HepG2 (cell line): Measurements from ENCODE around the gene GGA1. TPM values are rescaled to one million over a fixed set of nuclear protein-coding genes. Genes with fewer than 3 reads are reported as not detected.

Experiments used
- CENPBD1 ChIP-seq: sonication (generic); formaldehyde crosslinking; IDR thresholded peaks from 2 replicates; pipeline ENCODE4 v1.8.0; 2022; ENCODE audit warnings: missing genetic modification reagents, low read depth, mild to moderate bottlenecking, borderline replicate concordance
- CENPX ChIP-seq: sonication (generic); formaldehyde crosslinking; IDR thresholded peaks from 2 replicates; pipeline ENCODE4 v1.9.0; 2021; ENCODE audit warnings: mild to moderate bottlenecking, missing genetic modification reagents, moderate library complexity
- ELF1 ChIP-seq: sonication (generic); formaldehyde crosslinking; IDR thresholded peaks from 2 replicates; pipeline ENCODE4 v1.4.0; 2020; ENCODE audit warnings: missing genetic modification reagents
- ELF3 ChIP-seq: IDR thresholded peaks from 2 replicates; pipeline ENCODE4 v1.6.1; 2016; ENCODE audit warnings: missing genetic modification reagents, missing compliant biosample characterization
- GTF2F1 ChIP-seq: fragments of 150-350 bp; IDR thresholded peaks from 2 replicates; pipeline ENCODE4 v1.6.1; 2014; ENCODE audit warnings: low read length
- HIC2 ChIP-seq: sonication (generic); formaldehyde crosslinking; IDR thresholded peaks from 2 replicates; pipeline ENCODE4 v1.9.0; 2022; ENCODE audit warnings: low read depth, missing genetic modification reagents
- IRF2 ChIP-seq: IDR thresholded peaks from 2 replicates; pipeline ENCODE4 v1.6.1; 2018; ENCODE audit warnings: missing genetic modification reagents, missing compliant biosample characterization
- KDM2A ChIP-seq: sonication (generic); formaldehyde crosslinking; IDR thresholded peaks from 2 replicates; pipeline ENCODE4 v1.4.0; 2020; ENCODE audit warnings: low read depth, missing genetic modification reagents, borderline replicate concordance
- NR0B2 ChIP-seq: sonication (generic); formaldehyde crosslinking; IDR thresholded peaks from 2 replicates; pipeline ENCODE4 v1.4.0; 2020; ENCODE audit warnings: mild to moderate bottlenecking, missing genetic modification reagents
- NR3C1 ChIP-seq: sonication (generic); formaldehyde crosslinking; IDR thresholded peaks from 2 replicates; pipeline ENCODE4 v1.4.0; 2020; ENCODE audit warnings: missing genetic modification reagents
- RAD51 ChIP-seq: fragments of 450-650 bp; IDR thresholded peaks from 2 replicates; pipeline ENCODE4 v1.6.1; 2016; ENCODE audit warnings: borderline replicate concordance
- SIX4 ChIP-seq: sonication (generic); formaldehyde crosslinking; IDR thresholded peaks from 2 replicates; pipeline ENCODE4 v1.4.0; 2020; ENCODE audit warnings: missing genetic modification reagents
- TOPORS ChIP-seq: sonication (generic); formaldehyde crosslinking; IDR thresholded peaks from 2 replicates; pipeline ENCODE4 v1.8.0; 2023; ENCODE audit warnings: mild to moderate bottlenecking, missing genetic modification reagents
- U2AF2 ChIP-seq: fragments of 200-400 bp; formaldehyde crosslinking; IDR thresholded peaks from 2 replicates; pipeline ENCODE4 v1.6.1; 2017; ENCODE audit warnings: low read depth, mild to moderate bottlenecking, low read length
- YY1 ChIP-seq: IDR thresholded peaks from 2 replicates; pipeline ENCODE4 v1.6.1; 2011; ENCODE audit warnings: low read length, low read depth, moderate library complexity, mild to moderate bottlenecking; ENCODE audit not compliant: insufficient read depth, insufficient replicate concordance
- ZNF276 ChIP-seq: sonication (generic); formaldehyde crosslinking; IDR thresholded peaks from 2 replicates; pipeline ENCODE4 v1.4.0; 2020; ENCODE audit warnings: mild to moderate bottlenecking, low read depth, missing genetic modification reagents
- ZNF333 ChIP-seq: sonication (generic); formaldehyde crosslinking; IDR thresholded peaks from 2 replicates; pipeline ENCODE4 v1.4.0; 2020; ENCODE audit warnings: mild to moderate bottlenecking, missing genetic modification reagents, borderline replicate concordance
- ZNF512B ChIP-seq: sonication (generic); formaldehyde crosslinking; IDR thresholded peaks from 2 replicates; pipeline ENCODE4 v1.5.1; 2020; ENCODE audit warnings: missing genetic modification reagents, mild to moderate bottlenecking, borderline replicate concordance
- ZNF552 ChIP-seq: sonication (generic); formaldehyde crosslinking; IDR thresholded peaks from 2 replicates; pipeline ENCODE4 v1.9.0; 2022; ENCODE audit warnings: missing genetic modification reagents, mild to moderate bottlenecking, borderline replicate concordance
- ZNF562 ChIP-seq: sonication (generic); formaldehyde crosslinking; IDR thresholded peaks from 2 replicates; pipeline ENCODE4 v1.8.0; 2022; ENCODE audit warnings: missing genetic modification reagents, borderline replicate concordance
- ZNF580 ChIP-seq: IDR thresholded peaks from 2 replicates; pipeline ENCODE4 v1.6.1; 2016; ENCODE audit warnings: low read depth, borderline replicate concordance
- ZNF644 ChIP-seq: IDR thresholded peaks from 2 replicates; pipeline ENCODE4 v1.6.1; 2016; ENCODE audit warnings: low read depth
- polyA plus RNA-seq, 8 experiments: library from polyadenylated mRNA; depleted of rRNA in 3 of 8; stranded (reverse) in 7 of 8; unstranded in 1 of 8; fragments of >200 nt; fragmentation: Illumina TruSeq in 4 of 8; extraction: Trizol in 4 of 8; gene quantifications; 2 replicates each; pipeline versions ENCODE4 v1.2.1 to v1.2.3, GENCODE V29; 2011 to 2016; ENCODE audit warnings: low read depth in 4 of 8, missing spikeins in 1 of 8, mixed read lengths in 1 of 8; ENCODE audit not compliant: insufficient read depth in 1 of 8
- total RNA-seq, 5 experiments: library from RNA; depleted of rRNA; stranded (reverse); fragments of >200 nt; fragmentation: Illumina TruSeq; extraction: Trizol; gene quantifications; 2 replicates each; pipeline ENCODE4 v1.2.3, GENCODE V29; 2016; ENCODE audit warnings: low read depth in 1 of 5

GGA1 gene
- total and polyA plus RNA-seq, 2 of the 13 experiments (the other 11 are each of a cell fraction or from before 2014, with no cell fraction given) = 29.1 to 87.2 TPM

DNA sequence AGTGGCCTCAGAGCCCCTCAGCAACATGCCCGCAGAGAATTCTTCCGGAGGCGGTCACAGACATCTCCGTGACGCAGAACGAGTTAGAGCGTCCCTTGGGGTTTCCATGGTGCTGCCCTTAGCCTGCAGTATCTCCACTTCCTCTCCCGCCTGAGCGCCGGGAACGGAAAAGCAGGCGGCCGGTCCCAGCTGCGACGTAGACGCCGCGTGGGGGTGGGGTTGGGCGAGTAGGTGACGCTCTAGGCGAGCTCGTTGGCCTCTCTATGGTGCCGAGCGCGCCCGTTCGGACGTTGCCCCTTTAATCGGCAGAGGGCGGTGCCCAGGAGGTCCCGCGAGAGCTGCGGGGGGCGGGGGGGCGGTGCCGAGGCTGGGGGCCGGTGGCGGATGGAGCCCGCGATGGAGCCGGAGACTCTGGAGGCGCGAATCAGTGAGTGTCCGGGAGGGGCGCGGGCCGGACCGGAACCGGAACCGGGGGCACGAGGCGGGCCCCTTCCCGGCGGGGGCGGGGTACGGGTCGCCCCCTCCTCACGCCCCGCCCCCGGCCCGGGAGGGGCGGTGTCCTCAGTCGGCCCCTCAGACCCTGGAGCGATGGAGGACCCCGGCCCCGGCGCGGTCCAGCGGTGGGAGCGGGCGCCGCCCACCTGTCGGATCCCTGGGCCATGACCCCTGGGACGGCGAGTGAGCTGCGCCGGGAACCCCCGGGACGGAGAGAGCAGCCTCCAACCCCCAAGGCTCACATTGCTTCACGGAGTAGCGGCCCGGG lies at the start of gene GGA1 (continued):
- TF ChIP-seq CENPBD1 (CRISPR knock-in tag) = no peak
- TF ChIP-seq KDM2A (CRISPR knock-in tag) = peak; percentile 80
- TF ChIP-seq ZNF580 (CRISPR knock-in tag) = peak; percentile 83; the same call in 1 of the 2 replicates
- 0 out of 2 replicates have a peak, but pooled peaks have one; percentile 8 for TF ChIP-seq SIX4
- no peak for TF ChIP-seq RAD51
- no peak for TF ChIP-seq U2AF2
- TF ChIP-seq ZNF276 = no peak
- peak; percentile 75 for TF ChIP-seq YY1
- TF ChIP-seq NR0B2 (CRISPR knock-in tag) = peak; percentile 65; the same call in 1 of the 2 replicates
- TF ChIP-seq ZNF644 (CRISPR knock-in tag) = no peak
- no peak for TF ChIP-seq HIC2
- no peak; the same call in 1 of the 2 replicates for TF ChIP-seq ELF3 (CRISPR knock-in tag)
- no peak for TF ChIP-seq ZNF333 (CRISPR knock-in tag)
- no peak for TF ChIP-seq CENPX (CRISPR knock-in tag)
- TF ChIP-seq ZNF552 (CRISPR knock-in tag) = peak; percentile 4; the same call in 1 of the 2 replicates
- no peak for TF ChIP-seq NR3C1 (CRISPR knock-in tag)
- TF ChIP-seq ELF1 (CRISPR knock-in tag) = peak; percentile 86
- no peak; the same call in 1 of the 2 replicates for TF ChIP-seq TOPORS
- peak; percentile 70; the same call in 1 of the 2 replicates for TF ChIP-seq IRF2
- TF ChIP-seq ZNF562 (CRISPR knock-in tag) = no peak
- no peak for TF ChIP-seq ZNF512B (CRISPR knock-in tag)
- TF ChIP-seq GTF2F1 = no peak
